ENCODE data around the gene MERTK.

DNA sequence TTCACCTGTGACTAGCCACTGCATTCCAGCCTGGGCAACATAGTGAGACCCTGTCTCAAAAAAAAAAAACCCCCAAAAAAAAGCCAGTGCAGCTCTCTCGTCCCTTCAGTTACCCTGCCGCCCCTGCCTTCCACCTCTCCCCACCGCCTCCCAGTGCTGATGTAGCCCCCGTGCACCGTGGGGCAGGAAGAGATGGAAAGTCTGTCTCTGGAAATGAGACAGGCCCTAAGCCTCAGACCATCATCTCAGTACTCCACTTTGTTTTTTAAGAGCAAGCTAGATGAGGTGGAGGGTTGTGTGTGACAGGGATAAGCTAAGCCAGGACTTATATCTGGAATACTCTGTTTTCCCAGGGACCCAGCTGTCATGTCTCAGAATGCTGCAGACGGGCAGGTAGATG, 32.0 kb downstream of the MERTK start:
- no peak for TF ChIP-seq EP300 (IDR thresholded peaks at IDR 0.05)
- no peak for TF ChIP-seq POLR2AphosphoS5 (IDR thresholded peaks at IDR 0.05)
- TF ChIP-seq POLR2A (IDR thresholded peaks at IDR 0.05): no peak
- TF ChIP-seq, protein P1, sequence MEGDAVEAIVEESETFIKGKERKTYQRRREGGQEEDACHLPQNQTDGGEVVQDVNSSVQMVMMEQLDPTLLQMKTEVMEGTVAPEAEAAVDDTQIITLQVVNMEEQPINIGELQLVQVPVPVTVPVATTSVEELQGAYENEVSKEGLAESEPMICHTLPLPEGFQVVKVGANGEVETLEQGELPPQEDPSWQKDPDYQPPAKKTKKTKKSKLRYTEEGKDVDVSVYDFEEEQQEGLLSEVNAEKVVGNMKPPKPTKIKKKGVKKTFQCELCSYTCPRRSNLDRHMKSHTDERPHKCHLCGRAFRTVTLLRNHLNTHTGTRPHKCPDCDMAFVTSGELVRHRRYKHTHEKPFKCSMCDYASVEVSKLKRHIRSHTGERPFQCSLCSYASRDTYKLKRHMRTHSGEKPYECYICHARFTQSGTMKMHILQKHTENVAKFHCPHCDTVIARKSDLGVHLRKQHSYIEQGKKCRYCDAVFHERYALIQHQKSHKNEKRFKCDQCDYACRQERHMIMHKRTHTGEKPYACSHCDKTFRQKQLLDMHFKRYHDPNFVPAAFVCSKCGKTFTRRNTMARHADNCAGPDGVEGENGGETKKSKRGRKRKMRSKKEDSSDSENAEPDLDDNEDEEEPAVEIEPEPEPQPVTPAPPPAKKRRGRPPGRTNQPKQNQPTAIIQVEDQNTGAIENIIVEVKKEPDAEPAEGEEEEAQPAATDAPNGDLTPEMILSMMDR (IDR thresholded peaks at IDR 0.05): no peak

Measured in suprapubic skin (tissue), 4 donors.